B cell (primary cell): Measurements from ENCODE around the gene FAM229A.

ENCODE experiments used
- CTCF ChIP-seq: fragments of 200-600 bp; IDR thresholded peaks from one replicate; pipeline ENCODE4 v1.8.0; 2022; ENCODE audit warnings: antibody characterized with exemption, mild to moderate bottlenecking
- EZH2 ChIP-seq: IDR thresholded peaks from 2 replicates; pipeline ENCODE4 v1.6.1; 2012; ENCODE audit warnings: borderline replicate concordance, low read depth, mild to moderate bottlenecking, moderate library complexity, low read length; ENCODE audit not compliant: insufficient read depth, poor library complexity, severe bottlenecking

GRCh38 chr1:32405672-32406467 lies 43.6 kb upstream of the FAM229A start:
- no peak for TF ChIP-seq CTCF
- TF ChIP-seq EZH2 = no peak
